Choroid plexus epithelial cell (primary cell): ENCODE results near the gene ATF7IP.

Experiments used
- DNase-seq: peaks from one replicate; pipeline ENCODE4 v3.0.0-alpha.2; 2010; ENCODE audit warnings: low read depth
- H3K4me3 ChIP-seq: 2 replicates; pipeline ENCODE4 v1.5.1; 2011; ENCODE audit warnings: low read depth, mild to moderate bottlenecking, control low read depth, low read length, moderate library complexity
- TF ChIP-seq, protein P1 (sequence below): conservative IDR thresholded peaks from 2 replicates; pipeline ENCODE4 v1.5.1; 2011; ENCODE audit warnings: low read depth, mild to moderate bottlenecking, control low read depth, inconsistent platforms, low read length, moderate library complexity

Gene ATF7IP

DNA sequence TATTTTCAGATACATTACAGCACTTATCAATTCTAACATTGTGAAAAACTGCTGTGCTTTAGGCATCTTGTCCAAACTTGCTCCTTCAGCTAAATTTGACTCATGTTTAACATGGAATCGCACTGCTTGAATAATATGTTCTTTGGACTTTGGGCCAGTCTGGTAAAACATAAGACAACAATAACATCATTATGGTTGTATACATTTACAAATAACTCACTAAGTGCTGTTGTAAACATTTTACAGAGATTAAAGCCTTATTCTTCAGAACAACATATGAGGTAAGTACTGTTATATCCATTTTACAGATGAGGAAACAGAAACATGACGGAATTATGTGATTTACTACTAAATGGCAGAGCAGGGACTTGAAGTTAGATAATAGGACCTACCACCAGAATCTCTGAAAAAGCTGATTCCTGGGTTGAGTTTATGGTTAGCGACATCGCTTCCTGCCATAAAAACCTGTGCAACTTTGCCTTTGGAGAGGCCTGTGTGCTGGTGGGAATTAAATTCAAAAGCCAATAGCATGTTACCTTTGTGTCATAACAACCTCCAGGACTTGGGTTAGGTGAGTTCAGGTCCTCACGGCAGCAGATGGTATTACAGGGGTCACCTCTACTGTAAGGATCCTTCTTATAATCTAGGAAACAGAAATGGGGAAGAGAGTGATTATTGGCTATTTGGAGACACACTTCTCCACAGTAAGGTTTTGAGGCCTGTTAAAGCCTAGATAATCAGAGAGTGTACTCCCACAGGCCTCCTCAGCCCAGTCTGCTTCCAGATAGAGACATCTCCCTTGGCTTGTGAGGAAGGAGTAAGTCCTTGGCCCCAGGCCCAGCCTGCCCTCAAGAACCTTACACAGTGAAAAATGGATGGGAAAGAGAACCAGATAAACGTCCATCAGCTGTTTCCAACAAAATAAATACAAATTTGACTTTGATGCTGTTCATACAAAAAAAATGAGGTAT lies 140.4 kb downstream of the ATF7IP start:
- no peak for DNase-seq
- TF ChIP-seq, protein P1, sequence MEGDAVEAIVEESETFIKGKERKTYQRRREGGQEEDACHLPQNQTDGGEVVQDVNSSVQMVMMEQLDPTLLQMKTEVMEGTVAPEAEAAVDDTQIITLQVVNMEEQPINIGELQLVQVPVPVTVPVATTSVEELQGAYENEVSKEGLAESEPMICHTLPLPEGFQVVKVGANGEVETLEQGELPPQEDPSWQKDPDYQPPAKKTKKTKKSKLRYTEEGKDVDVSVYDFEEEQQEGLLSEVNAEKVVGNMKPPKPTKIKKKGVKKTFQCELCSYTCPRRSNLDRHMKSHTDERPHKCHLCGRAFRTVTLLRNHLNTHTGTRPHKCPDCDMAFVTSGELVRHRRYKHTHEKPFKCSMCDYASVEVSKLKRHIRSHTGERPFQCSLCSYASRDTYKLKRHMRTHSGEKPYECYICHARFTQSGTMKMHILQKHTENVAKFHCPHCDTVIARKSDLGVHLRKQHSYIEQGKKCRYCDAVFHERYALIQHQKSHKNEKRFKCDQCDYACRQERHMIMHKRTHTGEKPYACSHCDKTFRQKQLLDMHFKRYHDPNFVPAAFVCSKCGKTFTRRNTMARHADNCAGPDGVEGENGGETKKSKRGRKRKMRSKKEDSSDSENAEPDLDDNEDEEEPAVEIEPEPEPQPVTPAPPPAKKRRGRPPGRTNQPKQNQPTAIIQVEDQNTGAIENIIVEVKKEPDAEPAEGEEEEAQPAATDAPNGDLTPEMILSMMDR = no peak
- H3K4me3 ChIP-seq = no peak overlapping the region

DNA sequence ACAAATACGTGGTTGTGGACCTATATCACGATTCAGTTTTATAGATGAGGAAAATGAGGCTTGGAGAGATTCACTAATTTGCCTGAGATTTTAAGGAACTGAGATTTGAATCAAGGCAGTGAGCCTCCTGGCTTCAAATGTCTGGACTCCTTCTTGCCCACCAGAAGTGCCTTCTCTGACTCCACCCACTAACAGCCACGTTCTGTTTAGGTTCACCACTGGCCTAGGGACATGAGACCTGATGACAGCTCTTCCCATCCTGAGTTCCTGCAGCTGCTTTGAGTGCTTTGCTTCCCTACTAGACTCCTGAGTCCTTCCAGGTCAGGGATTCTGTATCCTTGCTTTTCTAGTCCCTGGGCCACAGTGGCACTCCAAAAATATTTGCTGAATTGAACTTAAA lies 145.1 kb downstream of the ATF7IP start:
- no peak overlapping the region for H3K4me3 ChIP-seq
- TF ChIP-seq, protein P1 = no peak
- no peak for DNase-seq

DNA sequence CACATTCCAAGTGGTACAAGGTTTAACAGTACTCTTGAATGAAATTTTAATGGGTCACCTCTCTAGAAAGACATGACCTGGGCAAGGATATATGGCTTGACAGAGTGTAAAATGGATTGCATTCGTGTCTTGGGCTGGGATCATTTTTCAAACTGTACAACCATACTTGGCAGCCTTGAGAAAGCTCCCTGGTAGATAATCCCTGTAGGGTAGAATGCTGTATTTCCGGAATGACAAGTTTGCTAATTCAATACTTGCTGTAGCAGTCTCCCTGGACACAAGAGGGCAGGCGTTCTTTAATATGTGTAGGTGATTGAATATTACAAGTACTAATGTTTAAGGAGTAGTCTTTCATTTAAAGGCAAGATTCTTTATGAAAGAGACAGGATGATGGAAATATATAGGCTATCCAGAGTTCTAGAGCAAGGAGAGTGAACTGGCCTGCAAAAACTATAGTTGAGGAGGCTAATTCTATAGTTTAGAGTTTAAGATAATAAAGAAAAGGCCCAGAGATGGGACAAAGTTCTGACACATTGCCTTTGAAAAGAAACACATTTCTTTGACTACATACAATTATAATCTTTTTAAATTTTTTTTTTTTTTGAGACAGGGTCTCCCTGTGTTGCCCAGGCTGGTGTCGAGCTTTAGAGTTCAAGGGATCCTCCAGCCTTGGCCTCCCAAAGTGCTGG lies 148.8 kb downstream of the ATF7IP start:
- DNase-seq = peak; percentile 54
- TF ChIP-seq, protein P1 = peak; percentile 48

DNA sequence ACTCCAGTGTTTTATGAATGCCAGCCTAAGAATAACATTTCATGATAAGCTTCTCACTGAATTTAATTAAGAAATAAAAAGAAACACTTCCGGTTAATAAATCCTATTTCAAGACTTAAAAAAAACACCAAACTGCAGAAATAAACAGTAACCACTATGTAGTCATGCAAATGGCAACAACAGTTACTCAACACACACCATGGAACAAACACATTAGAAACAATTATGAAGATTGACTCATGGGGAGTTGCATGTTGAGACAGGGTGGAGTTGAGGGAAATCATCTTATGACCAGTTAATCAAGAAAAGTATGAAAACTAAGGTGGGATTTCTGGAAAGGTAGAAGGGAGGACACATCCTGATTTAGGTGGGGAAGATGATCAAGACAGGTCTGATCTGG lies 149.5 kb downstream of the ATF7IP start:
- TF ChIP-seq, protein P1 = no peak
- H3K4me3 ChIP-seq = no peak overlapping the region
- no peak for DNase-seq

More for the DNA sequence above, 148.8 kb downstream of the ATF7IP start:
- no peak overlapping the region for H3K4me3 ChIP-seq

DNA sequence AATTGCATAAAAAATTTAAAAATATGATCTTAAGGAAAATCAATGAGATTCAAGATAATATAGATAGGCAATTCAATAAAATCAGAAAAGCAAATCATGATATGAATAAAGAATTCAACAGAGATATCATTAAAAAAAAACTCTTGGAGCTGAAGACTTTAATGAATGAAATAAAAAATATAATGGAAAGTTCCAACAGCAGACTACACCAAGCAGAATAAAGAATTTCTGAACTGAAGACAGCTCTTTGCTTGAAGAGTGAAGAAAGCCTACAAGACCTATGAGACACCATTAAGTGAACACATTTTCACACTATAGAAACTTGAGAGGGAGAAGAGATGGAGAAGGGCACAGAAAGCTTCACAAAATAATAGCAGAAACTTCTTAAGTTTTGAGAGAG lies 156.3 kb downstream of the ATF7IP start:
- H3K4me3 ChIP-seq = no peak overlapping the region
- no peak for DNase-seq
- TF ChIP-seq, protein P1 = no peak

DNA sequence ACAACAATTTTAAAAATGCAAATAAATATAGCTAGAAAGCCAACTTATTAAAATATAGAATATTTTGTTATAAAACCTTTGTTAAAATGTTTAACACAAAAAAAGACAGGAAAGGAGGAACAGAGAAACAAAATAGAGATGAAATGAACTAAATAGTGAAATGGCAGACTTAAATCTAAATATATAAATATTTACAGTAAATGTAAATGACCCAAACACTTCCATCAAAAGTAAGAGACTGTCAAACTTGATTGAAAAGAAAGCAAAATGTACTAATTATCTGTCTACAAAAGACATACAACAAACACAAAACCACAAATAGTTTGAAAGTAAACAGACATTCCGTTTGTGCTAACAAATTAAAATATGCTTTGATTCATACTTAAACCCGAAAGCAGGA lies 160.5 kb downstream of the ATF7IP start:
- TF ChIP-seq, protein P1 = no peak
- H3K4me3 ChIP-seq = no peak overlapping the region
- no peak for DNase-seq
